ENCODE results near the gene TUB. TPM values are rescaled to one million over a fixed set of nuclear protein-coding genes. Genes with fewer than 3 reads are reported as not detected.

TUB gene
- polyA plus RNA-seq, 4 donors = 0.54 to 8.8 (median 3.5) TPM; not detected in 1

GRCh38 chr11:8126649-8127289, 45.8 kb downstream of the TUB start:
- FAIRE-seq = no peak
- Histone ChIP-seq H3K9me3 (ENCODE audit: control insufficient read depth in 2 of 2, insufficient read depth in 1 of 2, low read depth in 1 of 2, low read length in 1 of 2) (no peaks in the 10 kb centered on the region), H3K27me3 (ENCODE audit: control insufficient read depth in 3 of 3, insufficient read depth in 3 of 3, low read length in 3 of 3) (no peaks in the 10 kb centered on the region), H3K4me3 (ENCODE audit: low read depth in 1 of 3, low read length in 3 of 3) (no peak overlapping the region), H3K4me1 (ENCODE audit: control insufficient read depth in 3 of 3, insufficient read depth in 2 of 3, low read depth in 1 of 3, low read length in 2 of 3) (no peaks in the 10 kb centered on the region), H3K27ac (ENCODE audit: low read depth in 1 of 3, low read length in 2 of 3) (no peak overlapping the region), H3K36me3 (ENCODE audit: control insufficient read depth in 3 of 3, insufficient read depth in 2 of 3, low read depth in 1 of 3, low read length in 3 of 3) (no peaks in the 10 kb centered on the region)
- DNase-seq = no peak
- WGBS, 3 donors = 75 to 84% (median 81%) methylated on average over 8 of the region's 8 CpGs

GRCh38 chr11:8127447-8127846, 46.4 kb downstream of the TUB start:
- no peaks in the 10 kb centered on the region for H3K36me3 ChIP-seq (ENCODE audit: control insufficient read depth in 3 of 3, insufficient read depth in 2 of 3, low read depth in 1 of 3, low read length in 3 of 3)
- WGBS, 3 donors = 60 to 72% (median 71%) methylated on average over 2 of the region's 2 CpGs
- no peak overlapping the region for H3K4me3 ChIP-seq (ENCODE audit: low read depth in 1 of 3, low read length in 3 of 3)
- no peaks in the 10 kb centered on the region for H3K4me1 ChIP-seq (ENCODE audit: control insufficient read depth in 3 of 3, insufficient read depth in 2 of 3, low read depth in 1 of 3, low read length in 2 of 3)
- H3K27ac ChIP-seq (ENCODE audit: low read depth in 1 of 3, low read length in 2 of 3) = no peak overlapping the region
- no peaks in the 10 kb centered on the region for H3K27me3 ChIP-seq (ENCODE audit: control insufficient read depth in 3 of 3, insufficient read depth in 3 of 3, low read length in 3 of 3)
- no peak for DNase-seq
- FAIRE-seq = no peak
- no peaks in the 10 kb centered on the region for H3K9me3 ChIP-seq (ENCODE audit: control insufficient read depth in 2 of 2, insufficient read depth in 1 of 2, low read depth in 1 of 2, low read length in 1 of 2)

DNA sequence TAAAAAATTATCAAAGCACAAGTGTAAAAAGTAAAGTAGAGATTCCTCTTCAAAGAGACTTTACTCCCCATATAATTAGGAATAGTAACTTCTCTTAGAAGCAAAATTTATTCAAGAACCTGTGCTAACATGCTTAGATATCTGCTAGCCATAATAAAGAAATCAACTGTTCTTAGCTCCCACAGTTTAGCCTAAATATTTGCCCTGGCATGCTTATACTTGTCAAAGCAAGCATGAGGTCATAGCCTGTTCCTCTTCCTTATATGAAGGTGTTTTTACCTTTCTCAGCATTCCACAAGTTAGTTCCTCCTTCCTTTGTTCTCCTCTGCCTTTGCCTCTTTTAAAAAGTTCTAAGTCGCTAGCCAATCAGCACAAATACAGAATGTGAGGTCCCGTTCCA, 57.5 kb downstream of the TUB start:
- FAIRE-seq = no peak
- DNase-seq = no peak
- no peak overlapping the region for H3K27ac ChIP-seq (ENCODE audit: low read depth in 1 of 3, low read length in 2 of 3)

DNA sequence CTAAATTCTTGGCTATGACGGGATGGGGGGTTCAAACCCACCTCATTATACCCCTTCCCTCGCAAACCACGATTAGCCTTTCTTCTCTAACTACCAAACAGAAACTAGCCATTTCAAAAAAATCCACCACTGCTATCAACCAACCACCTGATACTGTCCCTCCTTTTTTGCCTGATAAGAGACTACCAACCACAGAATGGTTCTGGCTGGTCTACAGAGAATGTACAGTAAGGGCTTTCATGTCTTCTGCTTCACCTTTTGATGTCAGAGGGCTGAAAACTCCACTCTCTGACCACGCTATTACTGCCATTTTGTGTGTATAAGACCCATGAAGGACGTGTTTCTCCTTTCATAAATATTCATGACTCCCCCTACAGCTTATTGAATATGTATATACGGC, 68.7 kb downstream of the TUB start:
- H3K4me1 ChIP-seq (ENCODE audit: control insufficient read depth in 3 of 3, insufficient read depth in 2 of 3, low read depth in 1 of 3, low read length in 2 of 3) = no peaks in the 10 kb centered on the region
- no peaks in the 10 kb centered on the region for H3K36me3 ChIP-seq (ENCODE audit: control insufficient read depth in 3 of 3, insufficient read depth in 2 of 3, low read depth in 1 of 3, low read length in 3 of 3)
- no peak overlapping the region for H3K4me3 ChIP-seq (ENCODE audit: low read depth in 1 of 3, low read length in 3 of 3)
- no peak for DNase-seq
- no peaks in the 10 kb centered on the region for H3K27me3 ChIP-seq (ENCODE audit: control insufficient read depth in 3 of 3, insufficient read depth in 3 of 3, low read length in 3 of 3)
- WGBS, 3 donors = 85 to 87% (median 87%) methylated on average over 6 of the region's 6 CpGs
- H3K9me3 ChIP-seq (ENCODE audit: control insufficient read depth in 2 of 2, insufficient read depth in 1 of 2, low read depth in 1 of 2, low read length in 1 of 2) = no peaks in the 10 kb centered on the region
- no peak overlapping the region for H3K27ac ChIP-seq (ENCODE audit: low read depth in 1 of 3, low read length in 2 of 3)
- no peak for FAIRE-seq

More for the DNA sequence above, 57.5 kb downstream of the TUB start:
- Histone ChIP-seq H3K27me3 (ENCODE audit: control insufficient read depth in 3 of 3, insufficient read depth in 3 of 3, low read length in 3 of 3) (no peaks in the 10 kb centered on the region), H3K4me3 (ENCODE audit: low read depth in 1 of 3, low read length in 3 of 3) (no peak overlapping the region), H3K4me1 (ENCODE audit: control insufficient read depth in 3 of 3, insufficient read depth in 2 of 3, low read depth in 1 of 3, low read length in 2 of 3) (no peaks in the 10 kb centered on the region), H3K36me3 (ENCODE audit: control insufficient read depth in 3 of 3, insufficient read depth in 2 of 3, low read depth in 1 of 3, low read length in 3 of 3) (no peaks in the 10 kb centered on the region), H3K9me3 (ENCODE audit: control insufficient read depth in 2 of 2, insufficient read depth in 1 of 2, low read depth in 1 of 2, low read length in 1 of 2) (no peaks in the 10 kb centered on the region)
- 90 to 95% (median 91%) methylated on average over 2 of the region's 2 CpGs for WGBS, 3 donors

Other genes starting within 250 kb of the TUB start
- under 1 TPM in 1 of 4 donors, not detected in 3; 0.04 TPM for gene OR10A6, start 149.9 kb upstream of the TUB start, polyA plus RNA-seq
- under 1 TPM in 1 of 4 donors, not detected in 3; 0.01 TPM for gene OR10A3, start 139.5 kb upstream of the TUB start, polyA plus RNA-seq
- gene NLRP10, start 115.8 kb upstream of the TUB start, polyA plus RNA-seq = not detected
- 100 to 1,000 TPM; 371 to 530 (median 444) TPM for gene EIF3F, start 93.9 kb upstream of the TUB start, polyA plus RNA-seq
- gene RIC3, start 87.8 kb downstream of the TUB start, polyA plus RNA-seq = 1 to 10 TPM in 3 of 4 donors, under 1 TPM in 1; 0.45 to 3.7 (median 1.8) TPM
- under 1 TPM in 1 of 4 donors, not detected in 3; 0.04 TPM for gene LMO1, start 182.7 kb downstream of the TUB start, polyA plus RNA-seq

All from small intestine (tissue), 7 donors.